Breast epithelium (tissue), 3 donors: ENCODE measurements around the gene PROK2.

Experiments used
- CTCF ChIP-seq, 3 donors: fragments of 450-650 bp; IDR thresholded peaks; one replicate each; pipeline ENCODE4 v1.5.1; 2016 to 2017; ENCODE audit warnings: antibody characterized with exemption in 3 of 3, mild to moderate bottlenecking in 3 of 3, moderate library complexity in 3 of 3
- POLR2A ChIP-seq: fragments of 450-650 bp; IDR thresholded peaks from one replicate; pipeline ENCODE4 v1.6.1; 2016; ENCODE audit warnings: antibody characterized with exemption, mild to moderate bottlenecking, moderate library complexity

- TF ChIP-seq CTCF (IDR thresholded peaks at IDR 0.05) = no peak
- no peak for TF ChIP-seq POLR2A
These were observed 31.9 kb downstream of the PROK2 start for GRCh38 chr3:71752831-71753700.
